ENCODE measurements around the gene AKR1B15. TPM values are rescaled to one million over a fixed set of nuclear protein-coding genes. Genes with fewer than 3 reads are reported as not detected.

Gene AKR1B15
- polyA plus RNA-seq, 1 donor (not counting 4 experiments of a cell fraction or from before 2014, with no cell fraction given): 0.28 TPM

GRCh38 chr7:134571101-134571500 is 22.2 kb downstream of the AKR1B15 start:
- H3K36me3 ChIP-seq (ENCODE audit: control insufficient read depth in 2 of 2, extremely low read depth in 1 of 2, insufficient read depth in 2 of 2, low read length in 2 of 2): no peaks in the 10 kb centered on the region
- TF ChIP-seq EZH2 (IDR thresholded peaks at IDR 0.05; ENCODE audit: low read length) (no peak), CTCF (optimal IDR thresholded peaks at IDR 0.05 in 1 of 3, IDR thresholded peaks at IDR 0.05 in 1 of 3, conservative IDR thresholded peaks at IDR 0.05 in 1 of 3; ENCODE audit: extremely low read depth in 1 of 3, insufficient read depth in 2 of 3, low read length in 3 of 3) (no peak)
- H3K79me2 ChIP-seq (ENCODE audit: control insufficient read depth, insufficient read depth, low read length): no peaks in the 10 kb centered on the region
- H3K9ac ChIP-seq (ENCODE audit: control insufficient read depth, extremely low read depth, insufficient read depth, low read length): no peak overlapping the region
- DNase-seq (ENCODE audit: low read depth, low spot score): no peak
- no peak for FAIRE-seq
- no peaks in the 10 kb centered on the region for H3K4me1 ChIP-seq (ENCODE audit: control insufficient read depth, extremely low read depth, insufficient read depth, low read length)
- no peak overlapping the region for H2AFZ ChIP-seq (ENCODE audit: control insufficient read depth, low read length)
- H3K27ac ChIP-seq (ENCODE audit: control insufficient read depth, insufficient read depth, low read length): no peak overlapping the region
- H3K9me3 ChIP-seq (ENCODE audit: control insufficient read depth, low read depth, low read length): peaks cover 2% of the 10 kb centered on the region
- H3K27me3 ChIP-seq (ENCODE audit: control insufficient read depth, extremely low read depth, insufficient read depth, low read length): no peaks in the 10 kb centered on the region
- dilution Hi-C loops (cut with MboI; ENCODE audit: extremely low pct_ligation_motif_present, low sequenced_read_pairs): no loop called here
- H3K9me1 ChIP-seq (ENCODE audit: control insufficient read depth, extremely low read depth, insufficient read depth, low read length): no peaks in the 10 kb centered on the region
- no peak overlapping the region for H3K4me3 ChIP-seq (ENCODE audit: control insufficient read depth in 2 of 3, extremely low read depth in 1 of 3, insufficient read depth in 2 of 3, low read depth in 1 of 3, low read length in 3 of 3)
- no peak overlapping the region for H3K4me2 ChIP-seq (ENCODE audit: control insufficient read depth, extremely low read depth, insufficient read depth, low read depth, low read length)
- H4K20me1 ChIP-seq (ENCODE audit: control insufficient read depth, extremely low read depth, insufficient read depth, low read length): no peaks in the 10 kb centered on the region

DNA sequence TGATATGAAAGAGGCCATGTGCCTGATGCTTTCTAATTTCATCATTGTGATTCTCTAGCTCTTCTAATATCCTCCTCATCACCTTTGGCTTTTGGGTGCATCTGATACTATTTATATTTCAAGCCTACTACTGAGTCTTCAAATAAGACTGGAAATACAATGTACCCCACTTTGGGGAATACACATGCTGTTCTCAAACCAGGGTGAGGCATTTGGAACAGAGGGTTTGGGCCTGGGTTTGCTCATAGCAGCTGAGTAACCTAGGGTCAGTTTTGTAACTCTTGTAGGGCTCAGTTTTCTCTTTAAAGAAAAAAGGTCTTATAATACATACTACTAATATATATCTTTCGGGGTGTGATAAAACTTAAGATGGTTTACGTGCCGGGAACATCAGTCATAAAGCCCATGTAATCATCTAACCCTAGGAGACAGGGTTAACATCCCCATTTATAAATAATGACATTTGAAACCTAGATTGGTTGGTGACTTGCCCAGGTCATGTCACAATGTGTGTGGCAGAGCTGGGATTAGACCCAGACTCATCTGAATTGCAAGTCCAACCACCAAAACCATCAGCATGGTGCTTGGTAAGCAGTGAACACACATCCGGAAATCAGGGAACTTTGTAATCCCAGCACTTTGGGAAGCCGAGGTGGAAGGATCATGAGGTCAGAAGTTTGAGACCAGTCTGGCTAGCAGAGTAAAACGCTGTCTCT is 23.0 kb downstream of the AKR1B15 start:
- no peak for TF ChIP-seq EZH2 (IDR thresholded peaks at IDR 0.05; ENCODE audit: low read length)
- no peak for TF ChIP-seq CTCF (optimal IDR thresholded peaks at IDR 0.05 in 1 of 3, IDR thresholded peaks at IDR 0.05 in 1 of 3, conservative IDR thresholded peaks at IDR 0.05 in 1 of 3; ENCODE audit: extremely low read depth in 1 of 3, insufficient read depth in 2 of 3, low read length in 3 of 3)
- no peaks in the 10 kb centered on the region for H3K4me1 ChIP-seq (ENCODE audit: control insufficient read depth, extremely low read depth, insufficient read depth, low read length)
- H4K20me1 ChIP-seq (ENCODE audit: control insufficient read depth, extremely low read depth, insufficient read depth, low read length): no peaks in the 10 kb centered on the region
- H3K4me3 ChIP-seq (ENCODE audit: control insufficient read depth in 2 of 3, extremely low read depth in 1 of 3, insufficient read depth in 2 of 3, low read depth in 1 of 3, low read length in 3 of 3): no peak overlapping the region
- dilution Hi-C loops (cut with MboI; ENCODE audit: extremely low pct_ligation_motif_present, low sequenced_read_pairs): no loop called here
- no peaks in the 10 kb centered on the region for H3K36me3 ChIP-seq (ENCODE audit: control insufficient read depth in 2 of 2, extremely low read depth in 1 of 2, insufficient read depth in 2 of 2, low read length in 2 of 2)
- no peak overlapping the region for H3K4me2 ChIP-seq (ENCODE audit: control insufficient read depth, extremely low read depth, insufficient read depth, low read depth, low read length)
- H3K79me2 ChIP-seq (ENCODE audit: control insufficient read depth, insufficient read depth, low read length): no peaks in the 10 kb centered on the region
- DNase-seq (ENCODE audit: low read depth, low spot score) (no peak), FAIRE-seq (no peak)
- no peaks in the 10 kb centered on the region for H3K27me3 ChIP-seq (ENCODE audit: control insufficient read depth, extremely low read depth, insufficient read depth, low read length)
- H3K9me1 ChIP-seq (ENCODE audit: control insufficient read depth, extremely low read depth, insufficient read depth, low read length): no peaks in the 10 kb centered on the region
- no peak overlapping the region for H2AFZ ChIP-seq (ENCODE audit: control insufficient read depth, low read length)
- no peak overlapping the region for H3K27ac ChIP-seq (ENCODE audit: control insufficient read depth, insufficient read depth, low read length)
- H3K9ac ChIP-seq (ENCODE audit: control insufficient read depth, extremely low read depth, insufficient read depth, low read length): no peak overlapping the region
- H3K9me3 ChIP-seq (ENCODE audit: control insufficient read depth, low read depth, low read length): no peaks in the 10 kb centered on the region

Measured in keratinocyte (primary cell).